Measurements from ENCODE around the gene LDLRAD4.

GRCh38 chr18:13328213-13328612 is 109.7 kb downstream of the LDLRAD4 start:
- TF ChIP-seq CTCF (conservative IDR thresholded peaks at IDR 0.05; ENCODE audit: low read depth in 2 of 2) (no peak), REST (IDR thresholded peaks at IDR 0.05; ENCODE audit: unreplicated experiment) (no peak), POLR2AphosphoS5 (IDR thresholded peaks at IDR 0.05; ENCODE audit: low read depth) (no peak), EZH2 (IDR thresholded peaks at IDR 0.05; ENCODE audit: low read depth, unreplicated experiment) (no peak), EZH2phosphoT487 (IDR thresholded peaks at IDR 0.05; ENCODE audit: unreplicated experiment) (no peak), CREB1 (CRISPR knock-in tag; IDR thresholded peaks at IDR 0.05; ENCODE audit: low read depth) (no peak), STAT1 (IDR thresholded peaks at IDR 0.05; ENCODE audit: unreplicated experiment) (no peak), JUNB (IDR thresholded peaks at IDR 0.05; ENCODE audit: unreplicated experiment) (no peak)

All from GM23338 (cell line).